C4-2B (cell line): Measurements from ENCODE around the gene ALPG.

Source experiments
- ZFX ChIP-seq: fragments of 450-650 bp; IDR thresholded peaks from 2 replicates; pipeline ENCODE4 v1.6.1; 2017
- TF ChIP-seq, protein P1 (sequence below): fragments of 450-650 bp; conservative IDR thresholded peaks from 2 replicates; pipeline ENCODE4 v1.5.1; 2017; ENCODE audit warnings: mild to moderate bottlenecking

- TF ChIP-seq, protein P1, sequence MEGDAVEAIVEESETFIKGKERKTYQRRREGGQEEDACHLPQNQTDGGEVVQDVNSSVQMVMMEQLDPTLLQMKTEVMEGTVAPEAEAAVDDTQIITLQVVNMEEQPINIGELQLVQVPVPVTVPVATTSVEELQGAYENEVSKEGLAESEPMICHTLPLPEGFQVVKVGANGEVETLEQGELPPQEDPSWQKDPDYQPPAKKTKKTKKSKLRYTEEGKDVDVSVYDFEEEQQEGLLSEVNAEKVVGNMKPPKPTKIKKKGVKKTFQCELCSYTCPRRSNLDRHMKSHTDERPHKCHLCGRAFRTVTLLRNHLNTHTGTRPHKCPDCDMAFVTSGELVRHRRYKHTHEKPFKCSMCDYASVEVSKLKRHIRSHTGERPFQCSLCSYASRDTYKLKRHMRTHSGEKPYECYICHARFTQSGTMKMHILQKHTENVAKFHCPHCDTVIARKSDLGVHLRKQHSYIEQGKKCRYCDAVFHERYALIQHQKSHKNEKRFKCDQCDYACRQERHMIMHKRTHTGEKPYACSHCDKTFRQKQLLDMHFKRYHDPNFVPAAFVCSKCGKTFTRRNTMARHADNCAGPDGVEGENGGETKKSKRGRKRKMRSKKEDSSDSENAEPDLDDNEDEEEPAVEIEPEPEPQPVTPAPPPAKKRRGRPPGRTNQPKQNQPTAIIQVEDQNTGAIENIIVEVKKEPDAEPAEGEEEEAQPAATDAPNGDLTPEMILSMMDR: no peak
- no peak for TF ChIP-seq ZFX
Measured at GRCh38 chr2:232410238-232410900, 3.7 kb downstream of the ALPG start.
